COR-L47 (cell line): ENCODE measurements around the gene CKM.
"Not testable (repeated sequence)": the region's sequence is repeated elsewhere in the genome, so short reads cannot be mapped to it uniquely, and the experiment has no call there.

ENCODE experiments used
- DNase-seq: peaks from one replicate; lab custom pipeline; 2025; lab: John Stamatoyannopoulos, UW

Gene CKM

GRCh38 chr19:45290381-45290931 is 32.2 kb downstream of the CKM start:
- no peak for DNase-seq

- DNase-seq, result no peak
These were observed 39.1 kb downstream of the CKM start for GRCh38 chr19:45283443-45284033.

GRCh38 chr19:45280471-45280961 is 42.2 kb downstream of the CKM start:
- DNase-seq, result no peak

GRCh38 chr19:45279587-45280192 is 43.0 kb downstream of the CKM start:
- DNase-seq, result no peak

- DNase-seq, result no peak
These were observed 44.6 kb downstream of the CKM start for GRCh38 chr19:45278087-45278486.

- DNase-seq, result peak; percentile 12
These were observed 46.4 kb downstream of the CKM start for GRCh38 chr19:45276284-45276687.

- no peak for DNase-seq
These were observed 47.2 kb downstream of the CKM start for GRCh38 chr19:45275370-45275971.

GRCh38 chr19:45273521-45273855 is 49.2 kb downstream of the CKM start:
- DNase-seq, result no peak

- DNase-seq, result no peak
These were observed 51.0 kb downstream of the CKM start for GRCh38 chr19:45271735-45272108.

- no peak for DNase-seq
These were observed 51.5 kb downstream of the CKM start for GRCh38 chr19:45271098-45271734.

- not testable (repeated sequence) for DNase-seq
These were observed 52.7 kb downstream of the CKM start for GRCh38 chr19:45269939-45270338.

GRCh38 chr19:45267296-45267695 is 55.4 kb downstream of the CKM start:
- no peak for DNase-seq

- no peak for DNase-seq
These were observed 57.3 kb downstream of the CKM start for GRCh38 chr19:45265375-45265774.

- DNase-seq, result no peak
These were observed 57.8 kb downstream of the CKM start for GRCh38 chr19:45264781-45265317.

GRCh38 chr19:45263013-45263412 is 59.7 kb downstream of the CKM start:
- DNase-seq, result no peak

GRCh38 chr19:45262570-45262969 is 60.1 kb downstream of the CKM start:
- no peak for DNase-seq

- DNase-seq, result no peak
These were observed 63.8 kb downstream of the CKM start for GRCh38 chr19:45258862-45259261.

- no peak for DNase-seq
These were observed 65.8 kb downstream of the CKM start for GRCh38 chr19:45256836-45257235.
